CD1c-positive myeloid dendritic cell (primary cell): Measurements from ENCODE around the gene CACNG6.
A peak's percentile ranks its signal among the peaks of the same experiment; 100 is the strongest.

Experiments
- DNase-seq: peaks from one replicate; pipeline ENCODE4 v3.0.0-alpha.2; 2016; ENCODE audit errors: extremely low spot score

Gene CACNG6

DNA sequence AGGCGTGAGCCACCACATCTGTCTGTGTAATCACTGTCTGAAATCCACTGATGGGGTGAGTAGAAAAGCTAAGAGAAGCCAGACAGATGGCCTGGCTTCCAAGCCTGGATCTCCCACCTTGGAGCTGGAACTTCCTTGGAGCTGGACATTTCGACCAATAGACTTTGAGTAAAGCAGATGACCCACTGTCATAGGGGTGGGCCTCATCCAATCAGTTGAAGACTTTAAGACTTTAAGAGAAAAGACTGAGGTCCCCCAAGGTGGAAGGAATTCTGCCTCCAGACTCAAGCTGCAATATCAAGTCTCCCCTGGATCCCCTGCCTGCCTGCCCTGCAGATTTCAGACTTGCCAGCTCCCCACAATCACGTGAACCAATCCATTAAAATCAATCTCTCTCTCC lies 51.6 kb downstream of the CACNG6 start:
- no peak for DNase-seq

DNA sequence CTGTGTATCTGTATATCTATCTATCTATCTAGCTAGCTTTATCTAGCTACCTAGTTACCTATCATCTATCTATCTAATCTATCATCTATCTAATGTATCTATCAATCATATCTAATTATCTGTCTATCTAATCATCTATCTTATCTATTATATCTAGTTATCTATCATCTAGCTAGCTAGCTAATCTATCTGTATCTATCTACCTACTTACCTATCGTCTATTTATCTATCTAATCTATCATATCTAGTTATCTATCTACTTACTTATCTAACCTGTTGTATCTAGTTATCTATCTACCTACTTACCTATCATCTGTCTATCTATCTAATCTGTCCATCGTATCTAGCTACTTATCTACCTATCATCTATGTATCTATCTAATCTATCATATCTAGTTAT lies 54.3 kb downstream of the CACNG6 start:
- DNase-seq: no peak

DNA sequence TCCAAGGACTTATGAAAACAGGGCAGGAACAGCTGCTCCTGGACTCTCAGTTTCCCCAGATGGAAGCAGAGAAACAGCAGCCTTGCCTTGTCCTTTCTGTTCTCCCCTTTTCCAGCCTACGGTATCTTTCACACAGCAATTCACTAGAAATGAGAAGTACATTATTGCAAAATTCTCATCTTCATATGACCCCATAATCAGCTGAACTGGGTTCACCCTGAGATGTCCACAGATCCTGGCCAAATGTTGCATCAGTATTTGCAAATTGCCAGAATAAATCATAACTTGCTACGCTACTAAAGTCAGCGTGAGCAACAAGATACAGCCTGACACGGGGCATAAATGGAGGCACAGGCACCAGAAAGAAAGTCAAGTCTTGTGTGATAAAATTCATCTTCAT lies 56.2 kb downstream of the CACNG6 start:
- DNase-seq: peak; percentile 83
